Measurements from ENCODE around the gene NDUFS6.

Gene NDUFS6

GRCh38 chr5:1800472-1801221 lies 560 bp upstream of the NDUFS6 start (continued):
- no peak for TF ChIP-seq ZNF791 (tag by site-specific recombination; IDR thresholded peaks at IDR 0.05)
- TF ChIP-seq ZNF354C (tag by site-specific recombination; IDR thresholded peaks at IDR 0.05; ENCODE audit: borderline replicate concordance, low read depth) = no peak
- TF ChIP-seq ZNF366 (tag by site-specific recombination; conservative IDR thresholded peaks at IDR 0.05) = peak; percentile 89
- no peak for TF ChIP-seq KLF8 (tag by site-specific recombination; IDR thresholded peaks at IDR 0.05)
- TF ChIP-seq ZNF776 (tag by site-specific recombination; IDR thresholded peaks at IDR 0.05; ENCODE audit: borderline replicate concordance) = no peak
- no peak for TF ChIP-seq ZNF677 (tag by site-specific recombination; IDR thresholded peaks at IDR 0.05)
- no peak for TF ChIP-seq ZNF362 (tag by site-specific recombination; IDR thresholded peaks at IDR 0.05)
- TF ChIP-seq ZNF398 (tag by site-specific recombination; IDR thresholded peaks at IDR 0.05) = no peak
- no peak for TF ChIP-seq ZBTB11 (tag by site-specific recombination; conservative IDR thresholded peaks at IDR 0.05; ENCODE audit: low read depth)
- TF ChIP-seq INSM2 (tag by site-specific recombination; IDR thresholded peaks at IDR 0.05) = 0 out of 2 replicates have a peak, but pooled peaks have one; percentile 40
- no peak; the same call in 1 of the 2 replicates for TF ChIP-seq ZBTB8A (tag by site-specific recombination; IDR thresholded peaks at IDR 0.05)
- TF ChIP-seq ZNF280C (tag by site-specific recombination; IDR thresholded peaks at IDR 0.05) = no peak
- no peak for TF ChIP-seq TRIM28 (IDR thresholded peaks at IDR 0.05; ENCODE audit: borderline replicate concordance, low read length)
- no peak for TF ChIP-seq GLI4 (tag by site-specific recombination; IDR thresholded peaks at IDR 0.05)
- TF ChIP-seq ZNF311 (tag by site-specific recombination; IDR thresholded peaks at IDR 0.05; ENCODE audit: borderline replicate concordance) = no peak
- TF ChIP-seq ZNF404 (tag by site-specific recombination; IDR thresholded peaks at IDR 0.05) = no peak
- no peak for TF ChIP-seq PATZ1 (tag by site-specific recombination; IDR thresholded peaks at IDR 0.05)
- no peak for TF ChIP-seq SP7 (tag by site-specific recombination; IDR thresholded peaks at IDR 0.05)
- peak; percentile 8; the same call in 1 of the 2 replicates for TF ChIP-seq PRDM10 (tag by site-specific recombination; IDR thresholded peaks at IDR 0.05)
- TF ChIP-seq ZBTB7A (tag by site-specific recombination; IDR thresholded peaks at IDR 0.05; ENCODE audit: low read depth) = no peak
- TF ChIP-seq ZNF561 (tag by site-specific recombination; IDR thresholded peaks at IDR 0.05; ENCODE audit: borderline replicate concordance) = no peak
- no peak for TF ChIP-seq HOXA7 (CRISPR knock-in tag; IDR thresholded peaks at IDR 0.05; ENCODE audit: borderline replicate concordance)
